HepG2 (cell line): ENCODE results near the gene AHSG. TPM values are rescaled to one million over a fixed set of nuclear protein-coding genes. Genes with fewer than 3 reads are reported as not detected.

ENCODE experiments used
- ATF2 ChIP-seq: sonication (generic); formaldehyde crosslinking; IDR thresholded peaks from 2 replicates; pipeline ENCODE4 v1.4.0; 2020; ENCODE audit warnings: missing genetic modification reagents
- BCLAF1 ChIP-seq: fragments of 450-650 bp; IDR thresholded peaks from 2 replicates; pipeline ENCODE4 v1.6.1; 2017; ENCODE audit warnings: mild to moderate bottlenecking
- CBX1 ChIP-seq: IDR thresholded peaks from one replicate; pipeline ENCODE4 v1.6.1; 2016; ENCODE audit warnings: antibody characterized with exemption, low read depth
- CHCHD3 ChIP-seq: sonication (generic); formaldehyde crosslinking; IDR thresholded peaks from 2 replicates; pipeline ENCODE4 v1.8.0; 2022; ENCODE audit warnings: mild to moderate bottlenecking, missing genetic modification reagents, moderate library complexity
- FOXK1 ChIP-seq: sonication (generic); formaldehyde crosslinking; IDR thresholded peaks from 2 replicates; pipeline ENCODE4 v1.4.0; 2020; ENCODE audit warnings: low read depth, missing genetic modification reagents, borderline replicate concordance
- HMG20B ChIP-seq: conservative IDR thresholded peaks from 2 replicates; pipeline ENCODE4 v1.6.1; 2016; ENCODE audit warnings: missing genetic modification reagents, missing compliant biosample characterization
- MXD4 ChIP-seq: IDR thresholded peaks from 2 replicates; pipeline ENCODE4 v1.6.1; 2016; ENCODE audit warnings: mild to moderate bottlenecking, missing biosample characterization, missing genetic modification reagents
- PHB2 ChIP-seq: fragments of 450-650 bp; IDR thresholded peaks from 2 replicates; pipeline ENCODE4 v1.6.1; 2018; ENCODE audit not compliant: partially characterized antibody
- POLR2AphosphoS2 ChIP-seq: IDR thresholded peaks from 2 replicates; pipeline ENCODE4 v1.6.1; 2011; ENCODE audit warnings: low read depth, low read length, improper control_type of control experiment
- SSRP1 ChIP-seq: IDR thresholded peaks from 2 replicates; pipeline ENCODE4 v1.6.1; 2016; ENCODE audit warnings: control low read depth
- TBP ChIP-seq: sonication (generic); formaldehyde crosslinking; IDR thresholded peaks from 2 replicates; pipeline ENCODE4 v1.5.0; 2020; ENCODE audit warnings: missing genetic modification reagents
- TCF12 ChIP-seq, 2 experiments: fragments of 450-650 bp in 1 of 2; sonication (generic) in 1 of 2; formaldehyde crosslinking in 1 of 2; IDR thresholded peaks; 2 replicates each; pipeline versions ENCODE4 v1.6.1 to v1.8.0; 2017 to 2022; ENCODE audit warnings: antibody characterized with exemption in 1 of 2, mild to moderate bottlenecking in 1 of 2, missing genetic modification reagents in 1 of 2, moderate library complexity in 1 of 2
- ZBTB1 ChIP-seq: sonication (generic); formaldehyde crosslinking; IDR thresholded peaks from 2 replicates; pipeline ENCODE4 v1.4.0; 2020; ENCODE audit warnings: missing genetic modification reagents, borderline replicate concordance
- ZFP36L2 ChIP-seq: sonication (generic); formaldehyde crosslinking; IDR thresholded peaks from 2 replicates; pipeline ENCODE4 v1.4.0; 2020; ENCODE audit warnings: missing genetic modification reagents
- ZKSCAN5 ChIP-seq: sonication (generic); formaldehyde crosslinking; IDR thresholded peaks from 2 replicates; pipeline ENCODE4 v1.5.1; 2020; ENCODE audit warnings: mild to moderate bottlenecking, missing genetic modification reagents
- ZNF124 ChIP-seq: sonication (generic); formaldehyde crosslinking; IDR thresholded peaks from 2 replicates; pipeline ENCODE4 v1.4.0; 2020; ENCODE audit warnings: missing genetic modification reagents
- ZNF335 ChIP-seq: sonication (generic); formaldehyde crosslinking; IDR thresholded peaks from 2 replicates; pipeline ENCODE4 v1.4.0; 2020; ENCODE audit warnings: missing genetic modification reagents
- ZNF510 ChIP-seq: sonication (generic); formaldehyde crosslinking; IDR thresholded peaks from 2 replicates; pipeline ENCODE4 v1.4.0; 2020; ENCODE audit warnings: low read depth, mild to moderate bottlenecking, missing genetic modification reagents
- ZNF546 ChIP-seq: sonication (generic); formaldehyde crosslinking; conservative IDR thresholded peaks from 2 replicates; pipeline ENCODE4 v1.8.1; 2023; ENCODE audit warnings: mild to moderate bottlenecking, missing genetic modification reagents
- ZNF607 ChIP-seq: sonication (generic); formaldehyde crosslinking; IDR thresholded peaks from 2 replicates; pipeline ENCODE4 v1.5.1; 2020; ENCODE audit warnings: missing genetic modification reagents, mild to moderate bottlenecking, borderline replicate concordance
- ZNF703 ChIP-seq: sonication (generic); formaldehyde crosslinking; IDR thresholded peaks from 2 replicates; pipeline ENCODE4 v1.5.1; 2020; ENCODE audit warnings: missing genetic modification reagents, mild to moderate bottlenecking, moderate library complexity, borderline replicate concordance
- ZNF740 ChIP-seq: sonication (generic); formaldehyde crosslinking; IDR thresholded peaks from 2 replicates; pipeline ENCODE4 v1.4.0; 2020; ENCODE audit warnings: missing genetic modification reagents
- ZNF775 ChIP-seq: sonication (generic); formaldehyde crosslinking; IDR thresholded peaks from 2 replicates; pipeline ENCODE4 v1.4.0; 2020; ENCODE audit warnings: missing genetic modification reagents, mild to moderate bottlenecking, moderate library complexity, borderline replicate concordance
- ZNF781 ChIP-seq: sonication (generic); formaldehyde crosslinking; IDR thresholded peaks from 2 replicates; pipeline ENCODE4 v1.5.1; 2020; ENCODE audit warnings: borderline replicate concordance, mild to moderate bottlenecking, missing genetic modification reagents; ENCODE audit errors: not compliant biosample characterization
- ZSCAN30 ChIP-seq: sonication (generic); formaldehyde crosslinking; IDR thresholded peaks from 2 replicates; pipeline ENCODE4 v1.5.0; 2020; ENCODE audit warnings: mild to moderate bottlenecking, missing genetic modification reagents
- polyA plus RNA-seq, 8 experiments: library from polyadenylated mRNA; depleted of rRNA in 3 of 8; stranded (reverse) in 7 of 8; unstranded in 1 of 8; fragments of >200 nt; fragmentation: Illumina TruSeq in 4 of 8; extraction: Trizol in 4 of 8; gene quantifications; 2 replicates each; pipeline versions ENCODE4 v1.2.1 to v1.2.3, GENCODE V29; 2011 to 2016; ENCODE audit warnings: low read depth in 4 of 8, missing spikeins in 1 of 8, mixed read lengths in 1 of 8; ENCODE audit not compliant: insufficient read depth in 1 of 8
- total RNA-seq, 5 experiments: library from RNA; depleted of rRNA; stranded (reverse); fragments of >200 nt; fragmentation: Illumina TruSeq; extraction: Trizol; gene quantifications; 2 replicates each; pipeline ENCODE4 v1.2.3, GENCODE V29; 2016; ENCODE audit warnings: low read depth in 1 of 5

Gene AHSG
- total and polyA plus RNA-seq, 2 of the 13 experiments (the other 11 are each of a cell fraction or from before 2014, with no cell fraction given) = 2,043 to 19,152 TPM

- TF ChIP-seq ATF2 (CRISPR knock-in tag) (peak; percentile 62), ZNF124 (0 out of 2 replicates have a peak, but pooled peaks have one; percentile 37), ZSCAN30 (CRISPR knock-in tag) (no peak), ZNF335 (no peak), SSRP1 (CRISPR knock-in tag) (no peak), CHCHD3 (CRISPR knock-in tag) (no peak), ZNF510 (CRISPR knock-in tag) (no peak), TBP (CRISPR knock-in tag) (no peak), TCF12 (IDR thresholded peaks at IDR 0.05) (no peak), TCF12 (CRISPR knock-in tag; IDR thresholded peaks at IDR 0.05) (no peak), HMG20B (no peak), ZNF775 (CRISPR knock-in tag) (0 out of 2 replicates have a peak, but pooled peaks have one; percentile 28), ZBTB1 (CRISPR knock-in tag) (no peak), POLR2AphosphoS2 (no peak), ZNF607 (CRISPR knock-in tag) (0 out of 2 replicates have a peak, but pooled peaks have one; percentile 71), MXD4 (CRISPR knock-in tag) (peak; percentile 62), FOXK1 (CRISPR knock-in tag) (peak; percentile 59; the same call in 1 of the 2 replicates), ZNF546 (CRISPR knock-in tag) (0 out of 2 replicates have a peak, but pooled peaks have one; percentile 46), CBX1 (no peak), ZNF703 (CRISPR knock-in tag) (no peak), PHB2 (no peak), ZNF740 (CRISPR knock-in tag) (no peak), ZFP36L2 (CRISPR knock-in tag) (no peak), ZNF781 (CRISPR knock-in tag) (no peak), ZKSCAN5 (CRISPR knock-in tag) (no peak), BCLAF1 (no peak)
These were observed 45.6 kb upstream of the AHSG start, which contains the start of gene TBCCD1 (continued) for GRCh38 chr3:186567072-186567921.
